ENCODE data around the gene PTGS2.

PTGS2 gene

DNA sequence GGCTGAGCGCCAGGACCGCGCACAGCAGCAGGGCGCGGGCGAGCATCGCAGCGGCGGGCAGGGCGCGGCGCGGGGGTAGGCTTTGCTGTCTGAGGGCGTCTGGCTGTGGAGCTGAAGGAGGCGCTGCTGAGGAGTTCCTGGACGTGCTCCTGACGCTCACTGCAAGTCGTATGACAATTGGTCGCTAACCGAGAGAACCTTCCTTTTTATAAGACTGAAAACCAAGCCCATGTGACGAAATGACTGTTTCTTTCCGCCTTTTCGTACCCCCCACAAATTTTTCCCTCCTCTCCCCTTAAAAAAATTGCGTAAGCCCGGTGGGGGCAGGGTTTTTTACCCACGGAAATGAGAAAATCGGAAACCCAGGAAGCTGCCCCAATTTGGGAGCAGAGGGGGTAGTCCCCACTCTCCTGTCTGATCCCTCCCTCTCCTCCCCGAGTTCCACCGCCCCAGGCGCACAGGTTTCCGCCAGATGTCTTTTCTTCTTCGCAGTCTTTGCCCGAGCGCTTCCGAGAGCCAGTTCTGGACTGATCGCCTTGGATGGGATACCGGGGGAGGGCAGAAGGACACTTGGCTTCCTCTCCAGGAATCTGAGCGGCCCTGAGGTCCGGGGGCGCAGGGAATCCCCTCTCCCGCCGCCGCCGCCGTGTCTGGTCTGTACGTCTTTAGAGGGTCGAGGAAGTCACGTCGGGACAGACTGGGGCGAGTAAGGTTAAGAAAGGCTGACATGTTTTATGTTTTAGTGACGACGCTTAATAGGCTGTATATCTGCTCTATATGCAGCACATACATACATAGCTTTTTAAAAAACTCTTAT, at the start of gene PTGS2:
PTGS2 (minus strand) TSS at position 179 of the 817 bp plus-strand sequence; CDS start at position 46, 133 bp downstream.
- Histone ChIP-seq H3K27ac (ENCODE audit: low read length) (peak within 1 kb of the TSS; percentile 97), H3K4me1 (ENCODE audit: control insufficient read depth in 1 of 2, insufficient read depth in 2 of 2, low read length in 2 of 2) (peaks cover 0 to 4% of the 10 kb centered on the region in 2 donors), H3K4me3 (ENCODE audit: low read depth in 1 of 2, low read length in 2 of 2) (peak within 1 kb of the TSS; percentile 73 to 77), H3K9me3 (ENCODE audit: control insufficient read depth in 1 of 2, low read length in 2 of 2) (no peaks in the 10 kb centered on the region), H3K36me3 (ENCODE audit: control insufficient read depth in 1 of 2, insufficient read depth in 2 of 2, low read length in 2 of 2) (peaks cover 3 to 6% of the 10 kb centered on the region in 2 donors), H3K27me3 (ENCODE audit: low read depth, low read length) (no peaks in the 10 kb centered on the region)

DNA sequence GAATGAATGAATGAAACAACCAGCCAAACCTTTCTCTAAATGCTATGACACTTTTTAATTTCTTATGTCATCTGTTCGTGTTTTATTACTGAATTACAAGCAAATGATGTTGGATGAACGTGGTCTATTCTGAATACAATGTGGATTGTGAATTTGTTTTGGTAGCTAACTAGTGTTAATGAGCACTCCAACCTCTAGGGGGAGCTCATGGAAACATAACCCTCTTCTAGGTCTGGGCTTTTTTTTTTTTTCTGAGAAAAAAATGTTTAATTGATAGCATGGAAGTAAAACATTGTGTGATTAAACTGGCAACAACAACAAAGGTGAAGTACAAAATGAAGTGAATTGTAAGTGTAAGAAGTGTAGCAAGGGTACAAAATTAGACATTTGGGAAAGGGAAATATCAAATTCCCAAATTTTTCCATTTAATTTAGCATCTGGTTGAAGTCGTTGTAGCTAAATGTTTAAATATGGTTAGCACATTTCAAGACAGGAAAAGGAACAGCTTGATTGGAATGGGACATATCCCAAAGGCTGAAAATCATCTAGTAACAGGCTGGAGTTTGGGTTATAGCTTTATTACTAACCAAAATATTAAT, 42.6 kb upstream of the PTGS2 start:
- Histone ChIP-seq H3K36me3 (ENCODE audit: control insufficient read depth in 1 of 2, insufficient read depth in 2 of 2, low read length in 2 of 2) (no peaks in the 10 kb centered on the region), H3K27me3 (ENCODE audit: low read depth, low read length) (no peaks in the 10 kb centered on the region), H3K9me3 (ENCODE audit: control insufficient read depth in 1 of 2, low read length in 2 of 2) (no peaks in the 10 kb centered on the region), H3K27ac (ENCODE audit: low read length) (no peak overlapping the region), H3K4me3 (ENCODE audit: low read depth in 1 of 2, low read length in 2 of 2) (no peak overlapping the region), H3K4me1 (ENCODE audit: control insufficient read depth in 1 of 2, insufficient read depth in 2 of 2, low read length in 2 of 2) (no peaks in the 10 kb centered on the region)

DNA sequence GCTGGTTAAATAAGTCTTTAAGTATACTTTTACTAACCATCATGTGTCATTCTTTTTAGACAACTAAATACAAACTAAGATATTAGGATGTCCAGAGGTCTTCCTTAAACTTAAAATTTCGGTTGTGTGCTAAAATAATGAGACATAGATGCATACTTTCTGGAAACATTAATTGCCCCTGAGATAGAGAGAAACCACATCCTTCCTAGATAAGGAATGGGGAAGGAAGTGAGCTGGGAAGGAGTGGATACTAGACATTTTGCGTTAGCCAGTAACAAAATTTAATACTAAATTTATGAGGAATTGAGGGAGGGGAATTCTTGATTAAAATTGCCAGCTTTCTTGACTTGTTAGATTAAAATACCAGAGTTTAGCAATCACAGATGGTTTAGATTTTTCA, 37.1 kb upstream of the PTGS2 start:
- Histone ChIP-seq H3K27me3 (ENCODE audit: low read depth, low read length) (no peaks in the 10 kb centered on the region), H3K27ac (ENCODE audit: low read length) (no peak overlapping the region), H3K4me1 (ENCODE audit: control insufficient read depth in 1 of 2, insufficient read depth in 2 of 2, low read length in 2 of 2) (no peaks in the 10 kb centered on the region), H3K9me3 (ENCODE audit: control insufficient read depth in 1 of 2, low read length in 2 of 2) (no peaks in the 10 kb centered on the region), H3K36me3 (ENCODE audit: control insufficient read depth in 1 of 2, insufficient read depth in 2 of 2, low read length in 2 of 2) (no peaks in the 10 kb centered on the region), H3K4me3 (ENCODE audit: low read depth in 1 of 2, low read length in 2 of 2) (no peak overlapping the region)

DNA sequence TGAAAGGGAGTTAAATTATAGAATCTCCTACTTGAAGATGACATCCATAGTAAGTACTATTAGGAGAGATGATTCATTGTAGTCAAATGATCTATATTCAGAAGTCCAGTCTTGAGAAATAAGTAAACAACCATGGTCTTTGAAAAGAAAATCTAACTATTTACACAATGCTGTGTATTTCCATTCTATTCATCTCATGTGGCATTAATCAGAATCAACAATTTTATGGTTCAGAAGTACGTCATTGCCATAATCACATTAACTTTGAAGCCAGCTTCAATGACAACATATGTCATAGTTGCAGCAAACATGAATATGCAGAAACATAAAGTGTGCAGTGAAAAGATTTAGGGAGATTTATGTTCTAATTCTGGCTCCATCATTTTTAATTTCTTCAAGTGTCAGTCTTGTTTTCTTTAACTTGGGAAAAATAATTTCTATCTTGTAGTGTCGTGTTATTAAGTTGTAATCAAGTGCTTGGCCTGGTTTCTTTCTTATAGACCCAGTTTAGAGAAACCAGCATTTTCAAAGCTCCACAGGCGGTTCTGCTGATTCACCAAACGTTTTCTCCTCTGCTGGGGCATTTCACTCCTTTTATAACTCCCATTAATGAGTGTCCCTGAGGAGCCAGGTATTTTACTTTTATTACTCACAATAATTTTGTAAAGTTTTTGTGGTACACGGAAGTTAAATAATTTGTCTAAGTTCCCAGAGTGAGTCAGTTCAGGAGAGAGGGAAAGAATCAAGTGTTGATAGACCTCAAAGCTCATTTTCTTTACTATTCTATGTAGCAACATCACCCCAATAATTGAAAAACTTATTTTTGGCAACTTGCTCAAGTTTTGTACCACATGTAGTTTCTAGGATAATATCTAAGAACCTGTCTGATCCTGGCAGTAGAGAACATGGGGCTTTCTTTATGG, 35.9 kb upstream of the PTGS2 start:
- Histone ChIP-seq H3K27ac (ENCODE audit: low read length) (no peak overlapping the region), H3K4me3 (ENCODE audit: low read depth in 1 of 2, low read length in 2 of 2) (no peak overlapping the region), H3K9me3 (ENCODE audit: control insufficient read depth in 1 of 2, low read length in 2 of 2) (no peaks in the 10 kb centered on the region), H3K4me1 (ENCODE audit: control insufficient read depth in 1 of 2, insufficient read depth in 2 of 2, low read length in 2 of 2) (no peaks in the 10 kb centered on the region), H3K36me3 (ENCODE audit: control insufficient read depth in 1 of 2, insufficient read depth in 2 of 2, low read length in 2 of 2) (no peaks in the 10 kb centered on the region), H3K27me3 (ENCODE audit: low read depth, low read length) (no peaks in the 10 kb centered on the region)

DNA sequence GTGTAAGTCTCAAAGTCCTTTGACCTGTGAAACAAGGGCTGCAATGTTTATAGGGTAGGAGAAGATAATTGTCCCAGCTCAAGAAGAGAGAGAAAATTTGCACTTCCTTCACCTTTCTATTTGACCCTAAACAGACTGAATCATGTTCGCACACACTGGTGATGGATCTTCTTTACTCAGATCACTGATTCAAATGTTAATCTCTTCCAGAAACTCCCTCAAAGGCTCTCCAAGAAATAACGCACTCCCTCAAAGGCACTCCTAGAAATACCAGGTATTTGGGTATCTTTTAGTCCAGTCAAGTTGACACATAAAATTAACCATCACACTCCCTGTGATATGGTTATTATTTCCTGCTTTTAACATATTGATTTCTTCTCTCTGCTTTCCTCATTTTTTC, 30.5 kb upstream of the PTGS2 start:
- no peaks in the 10 kb centered on the region for H3K36me3 ChIP-seq (ENCODE audit: control insufficient read depth in 1 of 2, insufficient read depth in 2 of 2, low read length in 2 of 2)
- H3K4me1 ChIP-seq (ENCODE audit: control insufficient read depth in 1 of 2, insufficient read depth in 2 of 2, low read length in 2 of 2), result no peaks in the 10 kb centered on the region
- H3K27me3 ChIP-seq (ENCODE audit: low read depth, low read length), result no peaks in the 10 kb centered on the region
- H3K27ac ChIP-seq (ENCODE audit: low read length), result no peak overlapping the region
- H3K9me3 ChIP-seq (ENCODE audit: control insufficient read depth in 1 of 2, low read length in 2 of 2), result no peaks in the 10 kb centered on the region
- no peak overlapping the region for H3K4me3 ChIP-seq (ENCODE audit: low read depth in 1 of 2, low read length in 2 of 2)

DNA sequence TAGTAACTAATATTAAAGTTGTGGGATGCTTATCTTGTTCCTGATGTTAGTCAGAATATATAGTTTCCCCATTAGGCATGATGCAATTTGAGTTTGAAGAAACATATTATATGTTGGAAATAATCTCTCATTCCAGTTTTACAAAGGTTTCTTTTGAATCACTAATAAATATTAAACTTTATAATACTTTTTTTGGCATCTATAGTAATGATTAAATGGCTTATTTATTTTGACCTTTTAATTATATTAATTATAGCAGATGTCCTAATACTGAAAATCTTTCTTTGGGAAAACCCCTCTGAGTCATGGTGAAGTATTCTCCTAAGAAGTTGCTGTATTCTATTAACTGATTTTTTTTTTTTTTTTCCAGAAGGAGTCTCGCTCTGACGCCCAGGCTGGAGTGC, 28.5 kb upstream of the PTGS2 start:
- Histone ChIP-seq H3K27ac (ENCODE audit: low read length) (no peak overlapping the region), H3K4me1 (ENCODE audit: control insufficient read depth in 1 of 2, insufficient read depth in 2 of 2, low read length in 2 of 2) (no peaks in the 10 kb centered on the region), H3K9me3 (ENCODE audit: control insufficient read depth in 1 of 2, low read length in 2 of 2) (no peaks in the 10 kb centered on the region), H3K36me3 (ENCODE audit: control insufficient read depth in 1 of 2, insufficient read depth in 2 of 2, low read length in 2 of 2) (no peaks in the 10 kb centered on the region), H3K4me3 (ENCODE audit: low read depth in 1 of 2, low read length in 2 of 2) (no peak overlapping the region), H3K27me3 (ENCODE audit: low read depth, low read length) (no peaks in the 10 kb centered on the region)

DNA sequence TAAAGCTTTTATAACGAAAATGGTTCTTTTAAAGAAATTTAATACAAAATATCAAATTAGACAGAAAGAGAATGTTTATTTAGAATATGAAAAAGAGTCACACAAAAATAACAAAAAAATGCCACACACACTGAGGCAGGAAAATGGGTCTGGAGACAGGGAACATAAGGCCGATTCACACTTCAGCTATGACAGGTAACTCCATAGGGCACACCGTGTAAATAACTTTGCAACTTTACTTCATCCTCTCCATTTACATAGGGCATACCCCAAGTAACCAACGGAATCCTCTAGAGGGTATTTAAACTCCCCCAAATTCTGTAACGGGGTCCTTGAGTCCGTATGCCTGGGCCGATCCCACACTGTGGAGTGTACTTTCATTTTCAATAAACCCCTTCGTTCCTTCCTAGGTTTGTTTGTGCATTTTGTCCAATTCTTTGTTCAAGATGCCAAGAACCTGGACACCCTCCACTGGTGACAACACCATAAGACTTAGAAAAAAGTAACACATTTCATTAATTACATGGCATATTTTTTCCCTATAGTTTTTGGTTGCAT, 23.1 kb upstream of the PTGS2 start:
- no peaks in the 10 kb centered on the region for H3K36me3 ChIP-seq (ENCODE audit: control insufficient read depth in 1 of 2, insufficient read depth in 2 of 2, low read length in 2 of 2)
- H3K4me3 ChIP-seq (ENCODE audit: low read depth in 1 of 2, low read length in 2 of 2), result no peak overlapping the region
- no peaks in the 10 kb centered on the region for H3K4me1 ChIP-seq (ENCODE audit: control insufficient read depth in 1 of 2, insufficient read depth in 2 of 2, low read length in 2 of 2)
- no peaks in the 10 kb centered on the region for H3K9me3 ChIP-seq (ENCODE audit: control insufficient read depth in 1 of 2, low read length in 2 of 2)
- H3K27ac ChIP-seq (ENCODE audit: low read length), result no peak overlapping the region
- no peaks in the 10 kb centered on the region for H3K27me3 ChIP-seq (ENCODE audit: low read depth, low read length)

DNA sequence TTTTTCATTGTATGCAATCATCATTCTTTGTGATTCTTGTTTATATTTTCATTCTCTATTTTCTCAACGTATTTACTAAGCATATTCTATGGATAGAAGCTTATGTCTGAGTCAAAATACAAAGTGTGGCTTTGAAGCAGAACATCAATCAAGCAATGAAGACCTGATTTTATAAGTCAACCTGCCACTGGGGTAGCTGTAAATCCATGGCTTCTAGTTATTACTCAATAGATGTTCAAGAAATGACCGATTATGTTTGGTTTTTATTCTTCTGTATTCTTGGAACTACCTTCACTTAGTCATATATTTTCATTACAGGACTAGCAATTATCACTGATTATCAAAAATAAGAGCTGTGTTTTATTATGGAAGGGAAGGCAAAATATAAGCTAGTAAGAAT, 20.5 kb upstream of the PTGS2 start:
- H3K9me3 ChIP-seq (ENCODE audit: control insufficient read depth in 1 of 2, low read length in 2 of 2), result no peaks in the 10 kb centered on the region
- no peaks in the 10 kb centered on the region for H3K4me1 ChIP-seq (ENCODE audit: control insufficient read depth in 1 of 2, insufficient read depth in 2 of 2, low read length in 2 of 2)
- H3K27me3 ChIP-seq (ENCODE audit: low read depth, low read length), result no peaks in the 10 kb centered on the region
- no peaks in the 10 kb centered on the region for H3K36me3 ChIP-seq (ENCODE audit: control insufficient read depth in 1 of 2, insufficient read depth in 2 of 2, low read length in 2 of 2)
- H3K4me3 ChIP-seq (ENCODE audit: low read depth in 1 of 2, low read length in 2 of 2), result no peak overlapping the region
- H3K27ac ChIP-seq (ENCODE audit: low read length), result no peak overlapping the region

DNA sequence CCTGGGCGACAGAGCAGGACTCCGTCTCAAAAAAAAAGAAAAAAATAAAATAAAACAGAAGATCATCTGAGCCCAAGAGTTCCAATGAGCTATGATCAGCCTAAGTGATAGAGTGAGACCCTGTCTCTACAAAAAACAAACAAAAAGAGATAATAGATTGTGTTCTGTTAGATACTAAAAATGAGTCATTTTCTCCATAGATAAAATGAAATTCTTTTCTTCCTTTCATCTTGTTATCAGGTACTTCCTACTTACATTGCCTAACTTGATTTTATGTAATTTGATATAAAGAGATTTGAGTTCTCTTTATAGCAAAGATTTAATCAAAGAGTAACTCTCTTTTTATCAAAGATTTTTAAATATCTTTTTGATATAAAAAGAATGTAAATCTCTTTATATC, 19.3 kb upstream of the PTGS2 start:
- Histone ChIP-seq H3K4me3 (ENCODE audit: low read depth in 1 of 2, low read length in 2 of 2) (no peak overlapping the region), H3K27ac (ENCODE audit: low read length) (no peak overlapping the region), H3K9me3 (ENCODE audit: control insufficient read depth in 1 of 2, low read length in 2 of 2) (no peaks in the 10 kb centered on the region), H3K36me3 (ENCODE audit: control insufficient read depth in 1 of 2, insufficient read depth in 2 of 2, low read length in 2 of 2) (no peaks in the 10 kb centered on the region), H3K4me1 (ENCODE audit: control insufficient read depth in 1 of 2, insufficient read depth in 2 of 2, low read length in 2 of 2) (no peaks in the 10 kb centered on the region), H3K27me3 (ENCODE audit: low read depth, low read length) (no peaks in the 10 kb centered on the region)

DNA sequence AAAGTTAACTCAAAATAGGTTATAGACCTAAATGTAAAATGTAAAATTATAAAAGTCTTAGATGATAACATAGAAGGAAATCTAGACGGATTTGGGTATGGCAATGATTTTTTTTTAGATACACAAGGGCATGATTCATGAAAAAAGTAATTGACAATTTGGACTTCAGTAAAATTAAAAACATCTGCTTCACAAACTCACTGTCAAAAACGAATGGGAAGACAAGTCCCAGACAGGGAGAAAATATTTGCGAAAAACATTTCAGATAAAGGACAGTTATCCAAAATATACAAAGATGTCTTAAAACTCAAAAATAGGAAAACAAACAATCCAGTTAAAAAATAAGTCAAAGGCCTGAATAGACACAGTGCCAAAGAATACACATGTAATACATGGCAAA, 9.7 kb upstream of the PTGS2 start:
- Histone ChIP-seq H3K36me3 (ENCODE audit: control insufficient read depth in 1 of 2, insufficient read depth in 2 of 2, low read length in 2 of 2) (no peaks in the 10 kb centered on the region), H3K27me3 (ENCODE audit: low read depth, low read length) (no peaks in the 10 kb centered on the region), H3K4me1 (ENCODE audit: control insufficient read depth in 1 of 2, insufficient read depth in 2 of 2, low read length in 2 of 2) (no peaks in the 10 kb centered on the region), H3K4me3 (ENCODE audit: low read depth in 1 of 2, low read length in 2 of 2) (no peak overlapping the region), H3K27ac (ENCODE audit: low read length) (no peak overlapping the region), H3K9me3 (ENCODE audit: control insufficient read depth in 1 of 2, low read length in 2 of 2) (no peaks in the 10 kb centered on the region)

DNA sequence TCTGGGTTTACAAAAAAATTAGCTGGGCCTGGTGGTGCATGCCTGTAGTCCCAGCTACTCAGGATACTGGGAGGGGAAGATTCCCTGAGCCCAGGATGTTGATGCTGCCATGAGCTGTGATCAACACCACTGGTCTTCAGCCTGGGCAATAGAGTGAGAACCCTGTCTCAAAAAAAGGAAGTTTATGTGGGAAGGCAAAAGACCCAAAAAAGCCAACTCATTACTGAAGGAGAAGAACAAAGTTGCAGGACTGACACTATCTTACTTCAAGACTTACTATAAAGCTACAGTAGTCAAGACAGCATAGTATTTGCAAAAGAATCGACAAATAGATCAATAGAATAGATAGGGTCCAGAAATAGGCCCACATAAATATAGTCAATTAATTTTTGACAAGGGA, 9.2 kb upstream of the PTGS2 start:
- no peaks in the 10 kb centered on the region for H3K9me3 ChIP-seq (ENCODE audit: control insufficient read depth in 1 of 2, low read length in 2 of 2)
- H3K4me3 ChIP-seq (ENCODE audit: low read depth in 1 of 2, low read length in 2 of 2), result no peak overlapping the region
- H3K27me3 ChIP-seq (ENCODE audit: low read depth, low read length), result no peaks in the 10 kb centered on the region
- H3K27ac ChIP-seq (ENCODE audit: low read length), result no peak overlapping the region
- H3K4me1 ChIP-seq (ENCODE audit: control insufficient read depth in 1 of 2, insufficient read depth in 2 of 2, low read length in 2 of 2), result no peaks in the 10 kb centered on the region
- no peaks in the 10 kb centered on the region for H3K36me3 ChIP-seq (ENCODE audit: control insufficient read depth in 1 of 2, insufficient read depth in 2 of 2, low read length in 2 of 2)

Measured in muscle layer of duodenum (tissue), 2 donors.